ENCODE measurements around the gene PTTG2.

GRCh38 chr4:37953156-37953555 is 7.0 kb upstream of the PTTG2 start:
- TF ChIP-seq CTCF (IDR thresholded peaks at IDR 0.05) (no peak), POLR2A (IDR thresholded peaks at IDR 0.05) (no peak)

Data from uterus (tissue), 2 donors.